BLaER1 (cell line): Measurements from ENCODE around the gene MAPKAPK3.
A peak's percentile ranks its signal among the peaks of the same experiment; 100 is the strongest.

Source experiments
- H3K27ac ChIP-seq: shearing (Covaris generic); formaldehyde crosslinking; 2 replicates; pipeline ENCODE4 v1.8.1; 2022
- H3K27me3 ChIP-seq: shearing (Covaris generic); formaldehyde crosslinking; 2 replicates; pipeline ENCODE4 v1.8.1; 2022
- H3K36me3 ChIP-seq: shearing (Covaris generic); formaldehyde crosslinking; 2 replicates; pipeline ENCODE4 v1.8.1; 2022
- H3K4me1 ChIP-seq: shearing (Covaris generic); formaldehyde crosslinking; 2 replicates; pipeline ENCODE4 v1.8.1; 2022
- H3K4me2 ChIP-seq: shearing (Covaris generic); formaldehyde crosslinking; 2 replicates; pipeline ENCODE4 v1.8.1; 2022
- H3K4me3 ChIP-seq: shearing (Covaris generic); formaldehyde crosslinking; 2 replicates; pipeline ENCODE4 v1.8.1; 2022
- H3K9ac ChIP-seq: shearing (Covaris generic); formaldehyde crosslinking; 2 replicates; pipeline ENCODE4 v1.8.1; 2022
- H3K9me3 ChIP-seq: shearing (Covaris generic); formaldehyde crosslinking; 2 replicates; pipeline ENCODE4 v1.8.1; 2022
- H4K20me1 ChIP-seq: shearing (Covaris generic); formaldehyde crosslinking; 2 replicates; pipeline ENCODE4 v1.8.1; 2022
- Cebpa-rat ChIP-seq: shearing (Covaris generic); IDR thresholded peaks from 2 replicates; pipeline ENCODE4 v1.8.1; 2022

Gene MAPKAPK3

DNA sequence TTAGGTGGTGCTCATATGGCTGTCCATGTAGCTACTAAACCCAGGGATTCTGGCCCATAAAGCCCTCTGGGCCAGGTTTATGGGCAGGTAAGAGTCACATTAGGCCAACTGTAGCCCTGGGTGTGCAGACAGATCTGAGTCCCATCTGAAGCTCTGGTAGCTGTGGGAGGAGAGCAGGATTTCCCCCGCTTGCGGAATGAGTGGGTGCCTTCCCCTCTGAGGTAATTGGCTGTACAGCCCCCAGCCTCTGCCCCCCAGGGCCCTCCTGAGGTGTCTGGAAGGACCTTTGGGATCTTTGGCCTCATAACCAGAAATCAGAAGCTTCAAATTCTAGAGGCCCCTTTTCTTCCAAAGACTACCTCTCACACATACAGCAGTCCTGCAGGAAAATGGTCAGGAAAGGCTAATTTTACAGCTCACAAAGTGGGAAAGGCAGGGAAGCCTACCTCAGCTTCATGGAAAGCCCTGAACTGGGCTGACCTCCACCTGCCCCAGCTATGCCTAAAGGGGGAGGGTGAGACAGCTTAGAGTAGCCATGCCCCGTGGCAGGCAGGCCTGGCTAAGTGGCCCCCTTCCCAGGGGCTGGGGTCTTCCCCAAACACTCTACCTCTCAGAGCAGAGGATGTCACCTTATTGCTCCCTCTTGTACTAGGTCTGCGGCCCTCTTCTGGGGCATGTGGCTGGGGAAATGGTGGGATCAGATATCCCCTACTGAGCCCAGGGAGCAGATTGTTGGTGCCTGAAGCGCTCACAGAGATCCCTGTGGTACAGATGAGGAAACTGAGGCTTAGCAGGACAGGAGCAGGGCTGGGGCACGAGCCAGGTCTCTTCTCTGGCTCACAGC lies 30.8 kb upstream of the MAPKAPK3 start:
- no peaks in the 10 kb centered on the region for H3K9me3 ChIP-seq
- peaks cover 40% of the 10 kb centered on the region for H3K36me3 ChIP-seq
- TF ChIP-seq Cebpa-rat: no peak
- no peaks in the 10 kb centered on the region for H3K27me3 ChIP-seq
- no peak overlapping the region for H3K27ac ChIP-seq
- no peak overlapping the region for H3K9ac ChIP-seq
- peaks cover 24% of the 10 kb centered on the region for H3K4me1 ChIP-seq
- H4K20me1 ChIP-seq: no peaks in the 10 kb centered on the region
- H3K4me2 ChIP-seq: no peak overlapping the region
- H3K4me3 ChIP-seq: no peak overlapping the region

DNA sequence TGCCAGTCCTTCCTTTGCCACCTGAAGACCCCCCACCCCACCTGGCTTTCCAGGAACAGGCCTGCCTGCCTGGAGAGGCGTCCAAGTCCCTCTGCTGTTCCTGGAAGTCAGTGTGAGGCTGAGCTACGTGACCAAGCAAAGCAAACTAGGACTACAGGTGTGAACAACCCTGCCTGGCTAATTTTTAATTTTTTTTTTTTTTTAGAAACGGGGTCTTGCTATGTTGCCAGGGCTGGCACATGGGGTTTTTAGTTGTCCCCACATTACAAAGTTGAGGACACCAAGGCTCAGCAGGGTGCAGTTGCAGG lies 30.2 kb upstream of the MAPKAPK3 start:
- H4K20me1 ChIP-seq: no peaks in the 10 kb centered on the region
- H3K27me3 ChIP-seq: no peaks in the 10 kb centered on the region
- no peaks in the 10 kb centered on the region for H3K9me3 ChIP-seq
- no peak overlapping the region for H3K9ac ChIP-seq
- no peak overlapping the region for H3K4me3 ChIP-seq
- H3K4me1 ChIP-seq: peaks cover 30% of the 10 kb centered on the region
- peaks cover 35% of the 10 kb centered on the region; the same call in 1 of the 2 replicates for H3K36me3 ChIP-seq
- no peak overlapping the region for H3K27ac ChIP-seq
- TF ChIP-seq Cebpa-rat: no peak
- H3K4me2 ChIP-seq: no peak overlapping the region

DNA sequence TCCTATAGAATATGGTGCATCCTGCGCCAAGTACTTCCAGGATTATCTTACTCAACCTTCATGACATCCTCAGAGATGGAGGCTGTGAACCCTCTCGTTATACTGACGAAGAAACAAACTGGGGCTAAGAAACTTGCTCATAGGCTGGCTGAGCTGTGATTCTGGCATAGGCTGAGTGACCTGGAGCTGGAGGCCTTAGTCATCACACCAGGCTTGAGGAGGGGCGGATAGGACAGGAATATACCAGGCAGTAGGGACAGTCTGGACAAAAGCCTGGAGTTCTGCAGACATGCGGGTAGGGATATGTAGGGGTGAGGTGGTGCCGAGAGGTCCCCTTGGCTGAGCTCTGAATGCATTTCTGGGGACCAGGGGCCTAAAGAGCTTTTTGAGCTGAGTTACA lies 29.6 kb upstream of the MAPKAPK3 start:
- H3K9ac ChIP-seq: no peak overlapping the region
- peaks cover 37% of the 10 kb centered on the region for H3K4me1 ChIP-seq
- H3K27me3 ChIP-seq: no peaks in the 10 kb centered on the region
- H3K4me3 ChIP-seq: no peak overlapping the region
- no peak overlapping the region for H3K27ac ChIP-seq
- TF ChIP-seq Cebpa-rat: no peak
- H3K9me3 ChIP-seq: no peaks in the 10 kb centered on the region
- no peaks in the 10 kb centered on the region for H4K20me1 ChIP-seq
- peaks cover 28% of the 10 kb centered on the region; the same call in 1 of the 2 replicates for H3K36me3 ChIP-seq
- H3K4me2 ChIP-seq: no peak overlapping the region

DNA sequence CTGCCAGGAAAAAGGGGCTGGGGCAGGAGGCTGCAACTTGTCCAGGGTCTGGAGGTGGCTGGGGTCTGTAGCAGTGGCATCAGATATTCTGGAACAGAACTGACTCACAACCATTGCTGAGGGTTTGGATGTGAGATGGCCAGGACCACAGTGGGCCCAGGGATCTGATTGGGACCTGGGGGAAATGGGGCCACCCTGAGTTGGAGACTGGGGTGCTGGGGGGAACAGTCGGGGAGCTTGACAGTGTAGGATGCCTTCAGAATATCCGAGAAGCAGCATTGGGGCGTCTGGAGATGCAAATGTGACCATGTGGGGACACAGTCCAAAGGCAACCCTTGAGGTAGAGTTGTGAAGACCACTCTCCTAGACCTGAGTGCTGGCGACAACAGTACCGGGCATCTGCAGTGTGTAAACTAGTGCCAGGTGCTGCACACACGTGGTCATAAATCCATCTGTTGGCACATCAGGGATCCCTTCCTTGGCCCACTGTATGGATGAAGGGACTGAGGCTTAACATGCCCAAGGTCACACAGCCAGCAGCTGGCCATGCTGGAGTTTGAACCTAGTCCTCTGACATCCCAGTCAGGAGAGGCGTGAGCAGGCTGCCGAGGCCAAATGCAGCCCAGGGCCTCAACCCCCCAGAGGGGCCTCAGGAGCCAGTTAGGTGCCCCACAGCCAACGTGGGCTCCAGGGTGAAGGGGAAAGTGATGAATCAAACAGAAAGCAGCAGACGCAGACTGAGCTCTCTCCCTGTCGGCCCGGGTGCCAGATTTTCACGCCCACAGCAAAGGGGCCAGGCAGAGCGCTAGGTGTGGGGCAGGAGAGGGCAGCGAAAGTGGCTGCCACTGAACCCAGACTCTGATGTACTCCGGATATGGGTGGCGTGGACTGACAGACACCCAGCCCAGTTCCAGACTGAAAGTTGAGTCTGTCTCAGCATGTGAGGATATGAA lies 28.9 kb upstream of the MAPKAPK3 start:
- Histone ChIP-seq H4K20me1 (no peaks in the 10 kb centered on the region), H3K4me2 (peak overlapping the region; percentile 8; the same call in 1 of the 2 replicates), H3K27ac (no peak overlapping the region; the same call in 1 of the 2 replicates), H3K27me3 (no peaks in the 10 kb centered on the region), H3K4me3 (no peak overlapping the region), H3K36me3 (peaks cover 21% of the 10 kb centered on the region; the same call in 1 of the 2 replicates), H3K9ac (peak overlapping the region; percentile 35; the same call in 1 of the 2 replicates), H3K4me1 (peaks cover 44% of the 10 kb centered on the region), H3K9me3 (no peaks in the 10 kb centered on the region)
- no peak for TF ChIP-seq Cebpa-rat

DNA sequence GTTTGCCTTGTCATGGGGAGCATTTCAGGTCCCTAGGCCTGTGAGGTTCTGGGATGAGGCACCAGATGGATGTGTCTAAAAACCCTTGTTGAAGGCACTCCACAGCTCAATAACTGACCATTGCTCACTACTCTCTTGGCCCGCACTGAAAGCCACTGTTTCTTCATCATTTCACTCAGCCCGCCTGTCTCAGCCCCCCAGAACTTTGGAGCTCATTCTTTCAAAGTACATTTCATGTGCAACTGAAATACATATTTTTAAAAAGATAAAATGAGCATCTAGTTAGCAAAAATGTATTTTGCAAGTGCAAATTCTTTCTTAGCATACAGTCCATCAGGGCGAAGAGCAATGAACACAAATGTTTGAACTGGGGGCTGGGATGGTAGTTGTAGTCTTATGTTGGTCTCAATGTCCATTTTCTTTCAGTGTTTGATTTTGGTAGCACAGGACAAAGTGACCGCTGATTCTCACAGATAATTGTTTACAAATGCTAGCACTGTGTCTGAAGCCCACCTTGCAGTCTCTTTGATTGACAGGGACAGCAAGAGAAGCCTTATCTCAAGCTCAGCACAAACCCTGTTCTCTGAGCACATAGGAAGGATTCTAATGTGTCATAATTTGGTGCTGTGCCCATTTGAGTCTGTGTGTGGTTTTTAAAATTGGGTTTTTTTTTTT lies 28.1 kb upstream of the MAPKAPK3 start:
- Histone ChIP-seq H3K36me3 (peaks cover 13% of the 10 kb centered on the region; the same call in 1 of the 2 replicates), H3K4me3 (no peak overlapping the region), H3K4me2 (no peak overlapping the region), H3K4me1 (peaks cover 46% of the 10 kb centered on the region), H3K27ac (no peak overlapping the region; the same call in 1 of the 2 replicates), H3K27me3 (no peaks in the 10 kb centered on the region), H4K20me1 (no peaks in the 10 kb centered on the region), H3K9me3 (no peaks in the 10 kb centered on the region), H3K9ac (no peak overlapping the region; the same call in 1 of the 2 replicates)
- TF ChIP-seq Cebpa-rat: no peak

DNA sequence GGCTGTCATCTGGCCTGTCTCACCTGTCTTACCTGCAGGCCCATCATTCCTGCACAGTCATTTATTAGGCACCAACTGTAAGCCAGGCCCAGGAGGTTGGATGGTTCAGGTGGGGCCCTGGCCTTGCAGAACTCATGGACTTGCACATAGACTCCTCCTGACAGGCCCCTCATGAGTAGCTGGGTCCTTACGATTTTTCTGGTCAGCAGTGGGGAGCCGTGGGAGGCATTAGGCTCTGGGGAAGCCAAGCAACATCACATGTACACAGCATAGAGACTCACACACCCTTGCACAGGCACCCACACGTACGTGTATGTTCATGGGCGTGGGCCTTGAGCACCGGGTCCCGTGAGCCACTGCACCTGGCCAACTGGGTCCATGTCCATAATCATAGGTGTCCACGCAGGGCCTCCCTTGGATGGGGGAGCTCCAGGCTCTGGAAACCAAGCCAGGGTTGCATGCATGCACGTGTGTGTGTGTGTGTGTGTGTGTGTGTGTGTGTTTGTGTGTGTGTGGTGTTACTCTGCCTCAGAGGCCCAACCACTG lies 25.7 kb upstream of the MAPKAPK3 start:
- H3K4me2 ChIP-seq: peak overlapping the region; percentile 78
- no peaks in the 10 kb centered on the region for H4K20me1 ChIP-seq
- 0 out of 2 replicates have a peak overlapping the region, but pooled peaks have one; percentile 73 for H3K9ac ChIP-seq
- no peak for TF ChIP-seq Cebpa-rat
- H3K4me1 ChIP-seq: peaks cover 46% of the 10 kb centered on the region
- H3K9me3 ChIP-seq: no peaks in the 10 kb centered on the region
- H3K4me3 ChIP-seq: peak overlapping the region; percentile 37; the same call in 1 of the 2 replicates
- H3K27me3 ChIP-seq: no peaks in the 10 kb centered on the region
- H3K27ac ChIP-seq: peak overlapping the region; percentile 82
- H3K36me3 ChIP-seq: no peaks in the 10 kb centered on the region

DNA sequence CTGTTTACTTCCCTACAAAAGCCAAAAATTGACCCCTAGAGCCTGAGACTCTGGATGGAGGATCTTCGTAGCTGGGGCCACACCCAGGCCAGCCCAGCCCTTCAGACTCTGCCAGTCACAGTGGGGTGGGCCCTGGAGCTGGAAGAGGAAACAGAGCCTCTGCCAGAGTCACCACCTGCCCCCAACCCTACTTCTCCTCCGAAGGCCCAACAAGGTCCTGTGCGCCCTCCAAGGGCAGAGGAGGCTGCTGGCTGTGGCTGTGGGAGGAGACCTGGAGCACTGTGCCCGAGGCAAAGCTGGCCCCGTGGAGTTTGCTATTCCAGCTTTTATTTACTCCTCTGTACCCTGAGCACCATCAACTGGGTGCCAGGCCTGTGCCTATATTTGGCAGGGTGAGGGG lies 24.4 kb upstream of the MAPKAPK3 start:
- peak overlapping the region; percentile 68 for H3K4me2 ChIP-seq
- H3K36me3 ChIP-seq: no peaks in the 10 kb centered on the region
- H3K27me3 ChIP-seq: no peaks in the 10 kb centered on the region
- TF ChIP-seq Cebpa-rat: no peak
- H4K20me1 ChIP-seq: no peaks in the 10 kb centered on the region
- H3K4me1 ChIP-seq: peaks cover 46% of the 10 kb centered on the region
- H3K9me3 ChIP-seq: no peaks in the 10 kb centered on the region
- peak overlapping the region; percentile 57 for H3K27ac ChIP-seq
- H3K4me3 ChIP-seq: no peak overlapping the region
- peak overlapping the region; percentile 27; the same call in 1 of the 2 replicates for H3K9ac ChIP-seq

DNA sequence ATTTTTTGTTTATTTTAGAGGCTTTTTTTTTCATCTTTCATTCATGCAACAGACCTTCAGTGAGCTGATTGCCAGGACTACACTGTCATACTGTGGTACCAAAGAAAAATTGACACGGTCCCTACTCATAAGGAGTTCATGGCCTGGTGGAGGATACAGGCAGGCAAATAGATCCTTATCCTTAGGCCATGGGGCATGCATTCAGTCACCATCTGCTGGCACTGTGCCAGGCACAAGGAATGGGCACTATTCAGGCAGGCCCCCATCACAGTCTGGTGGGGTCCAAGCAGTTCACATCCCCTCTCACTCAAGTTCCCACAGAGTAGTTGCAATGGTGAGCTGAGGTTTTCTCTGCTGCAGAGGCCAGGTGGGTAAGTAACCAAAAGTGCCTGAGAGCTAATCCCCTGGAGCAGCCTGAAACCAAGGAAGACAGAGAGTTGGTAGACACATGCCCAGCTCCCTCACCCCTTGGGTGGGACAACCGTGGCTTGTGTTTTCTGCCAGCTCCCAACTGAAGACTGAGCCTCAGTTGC lies 22.6 kb upstream of the MAPKAPK3 start:
- H3K9me3 ChIP-seq: no peaks in the 10 kb centered on the region
- H3K27ac ChIP-seq: no peak overlapping the region
- H3K4me2 ChIP-seq: no peak overlapping the region
- H3K27me3 ChIP-seq: no peaks in the 10 kb centered on the region
- no peak overlapping the region for H3K9ac ChIP-seq
- no peak for TF ChIP-seq Cebpa-rat
- H3K4me1 ChIP-seq: peaks cover 43% of the 10 kb centered on the region
- no peaks in the 10 kb centered on the region for H3K36me3 ChIP-seq
- H3K4me3 ChIP-seq: no peak overlapping the region
- no peaks in the 10 kb centered on the region for H4K20me1 ChIP-seq
